ENCODE measurements around the gene HHIP. TPM values are rescaled to one million over a fixed set of nuclear protein-coding genes. Genes with fewer than 3 reads are reported as not detected.
"Not testable (repeated sequence)": the region's sequence is repeated elsewhere in the genome, so short reads cannot be mapped to it uniquely, and the experiment has no call there.

Gene HHIP
- total RNA-seq, 1 experiment from 2014 or later: not detected

DNA sequence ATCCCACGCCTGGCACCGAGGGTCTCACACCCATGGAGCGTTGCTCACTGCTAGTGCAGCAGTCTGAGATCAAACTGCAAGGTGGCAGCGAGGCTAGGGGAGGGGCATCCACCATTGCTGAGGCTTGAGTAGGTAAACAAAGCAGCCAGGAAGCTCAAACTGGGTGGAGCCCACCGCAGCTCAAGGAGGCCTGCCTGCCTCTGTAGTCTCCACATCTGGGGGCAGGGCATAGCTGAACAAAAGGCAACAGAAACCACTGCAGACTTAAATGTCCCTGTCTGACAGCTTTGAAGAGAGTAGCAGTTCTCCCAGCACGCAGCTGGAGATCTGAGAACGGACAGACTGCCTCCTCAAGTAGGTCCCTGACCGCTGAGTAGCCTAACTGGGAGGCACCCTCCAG, 146.0 kb downstream of the HHIP start:
- H3K4me3 ChIP-seq (replicated peaks in 1 of 2; ENCODE audit: low read depth in 1 of 2, low read length in 2 of 2); CTCF ChIA-PET; H2AFZ ChIP-seq (ENCODE audit: low read depth, low read length, poor library complexity, severe bottlenecking); H3K9ac ChIP-seq (ENCODE audit: low read length); POLR2A ChIA-PET; H3K27ac ChIP-seq (ENCODE audit: low read depth, low read length); intact Hi-C loops (cut with micrococcal nuclease); BruUV-seq (replicated peaks); DNase-seq (ENCODE audit: low read depth, low spot score); H3K4me1 ChIP-seq (ENCODE audit: control insufficient read depth in 1 of 2, insufficient read depth in 2 of 2, low read length in 2 of 2); H3K79me2 ChIP-seq (ENCODE audit: insufficient read depth, low read length); H3K4me2 ChIP-seq (ENCODE audit: low read length); ATAC-seq; RAD21 ChIA-PET (ENCODE audit: low non-redundant PET in 1 of 2, low total read pairs in 2 of 2, uncharacterized antibody in 2 of 2, unreplicated experiment in 2 of 2); H4K20me1 ChIP-seq (ENCODE audit: insufficient read depth); H3K36me3 ChIP-seq (ENCODE audit: control insufficient read depth in 1 of 2, insufficient read depth in 2 of 2, low read length in 2 of 2); H3K27me3 ChIP-seq (ENCODE audit: insufficient read depth, low read length); H3K9me3 ChIP-seq (ENCODE audit: control insufficient read depth in 1 of 2, insufficient read depth in 1 of 2, low read depth in 1 of 2, low read length in 2 of 2); H3K9me2 ChIP-seq (ENCODE audit: insufficient read depth): not testable (repeated sequence)
